IPS-NIHi7 (cell line): Measurements from ENCODE around the gene MYO1G.

Experiments
- DNase-seq: peaks from one replicate; pipeline ENCODE4 v3.0.0; 2012; ENCODE audit warnings: mixed read lengths; ENCODE audit errors: extremely low spot score

The MYO1G gene

DNA sequence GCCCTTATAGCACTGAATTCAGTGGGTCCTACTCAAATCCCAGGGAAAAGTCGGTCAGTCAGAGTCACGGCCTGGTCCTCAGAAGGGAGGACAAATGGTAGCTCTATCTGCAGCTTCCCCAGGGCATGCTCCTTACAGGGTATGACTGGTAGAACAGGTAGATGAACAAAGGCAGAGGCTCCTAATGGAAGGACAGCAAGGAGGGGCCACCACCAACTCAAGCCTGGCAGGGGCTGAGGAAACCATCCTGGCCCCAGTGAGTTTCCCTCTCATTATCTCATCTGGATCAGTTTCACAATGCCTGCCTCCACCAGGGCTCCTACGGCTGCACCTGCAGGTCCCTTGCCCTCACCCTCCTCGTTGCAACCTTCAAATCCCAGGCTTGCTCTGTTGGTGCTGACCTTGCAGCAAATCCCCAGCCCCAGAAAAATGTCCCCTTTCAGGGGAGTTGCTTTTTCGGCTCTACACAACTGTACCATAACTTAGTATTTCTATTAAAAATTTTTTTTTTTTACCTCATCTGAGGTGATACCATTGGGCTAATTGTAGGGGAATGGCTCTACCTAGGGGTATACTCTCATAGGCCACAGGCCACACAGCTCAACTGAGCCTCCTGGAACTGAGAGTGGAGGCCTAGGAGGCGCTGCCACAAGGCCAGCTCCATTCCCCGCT lies 2.4 kb upstream of the MYO1G start:
- no peak for DNase-seq

GRCh38 chr7:44980393-44981034 lies 1.7 kb upstream of the MYO1G start:
- no peak for DNase-seq

DNA sequence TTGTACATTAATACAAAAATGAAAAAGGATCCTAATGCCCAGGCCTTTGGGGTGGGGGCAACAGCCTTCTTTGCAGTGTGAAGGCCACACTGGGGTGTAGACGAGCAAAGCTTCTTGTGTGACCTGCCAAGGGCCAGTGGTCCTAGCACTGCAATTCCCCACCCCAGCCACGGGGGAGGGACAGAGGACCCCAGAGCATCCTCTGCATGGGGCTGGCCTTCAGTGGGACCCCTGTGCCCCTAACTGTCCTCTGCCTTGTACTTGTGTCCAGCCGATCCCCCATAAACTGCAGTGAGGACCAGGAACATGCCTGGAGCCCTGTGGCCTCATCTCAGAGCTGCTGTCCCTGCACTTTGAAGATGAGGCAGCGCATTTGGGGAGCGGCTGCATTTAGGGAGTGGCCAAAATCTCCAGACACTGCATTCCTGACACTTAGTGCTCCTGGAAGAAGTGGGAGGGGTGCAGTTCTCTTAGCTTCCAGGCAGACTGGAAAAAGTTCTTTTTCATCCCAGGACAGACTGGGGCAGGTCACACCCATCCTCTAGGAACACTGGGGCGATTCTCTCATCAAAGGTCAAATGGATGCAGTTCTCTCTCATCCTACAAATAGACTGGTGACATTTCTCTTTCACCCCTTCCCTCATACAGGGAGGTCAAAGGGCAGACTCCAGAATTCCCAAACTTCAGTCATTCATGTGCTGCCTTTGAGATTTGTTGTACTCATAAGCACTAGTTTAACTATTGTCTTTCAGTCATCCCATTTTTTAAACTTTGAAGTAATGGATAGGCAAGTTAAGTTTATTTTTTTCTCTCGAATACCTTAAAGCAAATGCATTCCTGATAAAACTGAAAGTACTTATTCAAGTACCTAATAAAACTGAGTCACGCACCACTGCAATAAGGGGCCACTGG lies 922 bp upstream of the MYO1G start:
- DNase-seq = no peak

GRCh38 chr7:44977959-44978335 lies 868 bp downstream of the MYO1G start:
- no peak for DNase-seq

DNA sequence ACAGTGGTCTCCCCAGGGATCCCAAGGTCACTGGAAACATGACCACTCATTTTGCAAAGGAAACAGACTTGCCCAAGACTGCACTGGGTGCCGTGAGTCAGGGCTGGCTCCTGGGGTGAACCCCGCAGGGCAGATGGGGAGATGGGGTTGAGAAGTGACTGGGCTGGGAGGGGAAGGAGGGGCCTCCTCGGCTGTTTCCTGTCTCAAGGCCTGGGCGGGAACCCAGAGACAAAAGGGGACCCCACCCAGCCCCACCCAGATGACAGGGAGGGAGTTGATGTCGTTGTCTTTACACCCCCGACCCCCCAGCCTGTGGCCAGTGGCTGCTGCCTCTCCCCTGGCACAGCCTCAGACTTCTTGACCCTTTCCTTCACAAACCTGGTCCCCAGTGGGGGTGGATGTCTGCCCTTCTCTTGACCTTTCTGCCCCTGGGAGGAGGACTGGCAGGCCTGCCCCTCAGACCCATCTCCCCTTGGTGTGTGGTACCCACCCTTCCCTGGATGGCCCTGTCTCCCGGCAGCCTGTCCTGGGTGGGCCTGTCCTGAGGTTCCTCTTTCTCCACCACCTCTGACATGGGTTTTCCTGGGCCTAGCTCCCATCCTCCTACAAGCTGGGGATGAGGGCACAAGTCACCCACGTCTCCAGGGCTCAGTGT lies 1.4 kb downstream of the MYO1G start:
- DNase-seq = no peak

- no peak for DNase-seq
Observed at GRCh38 chr7:44976746-44977196, 2.0 kb downstream of the MYO1G start.

DNA sequence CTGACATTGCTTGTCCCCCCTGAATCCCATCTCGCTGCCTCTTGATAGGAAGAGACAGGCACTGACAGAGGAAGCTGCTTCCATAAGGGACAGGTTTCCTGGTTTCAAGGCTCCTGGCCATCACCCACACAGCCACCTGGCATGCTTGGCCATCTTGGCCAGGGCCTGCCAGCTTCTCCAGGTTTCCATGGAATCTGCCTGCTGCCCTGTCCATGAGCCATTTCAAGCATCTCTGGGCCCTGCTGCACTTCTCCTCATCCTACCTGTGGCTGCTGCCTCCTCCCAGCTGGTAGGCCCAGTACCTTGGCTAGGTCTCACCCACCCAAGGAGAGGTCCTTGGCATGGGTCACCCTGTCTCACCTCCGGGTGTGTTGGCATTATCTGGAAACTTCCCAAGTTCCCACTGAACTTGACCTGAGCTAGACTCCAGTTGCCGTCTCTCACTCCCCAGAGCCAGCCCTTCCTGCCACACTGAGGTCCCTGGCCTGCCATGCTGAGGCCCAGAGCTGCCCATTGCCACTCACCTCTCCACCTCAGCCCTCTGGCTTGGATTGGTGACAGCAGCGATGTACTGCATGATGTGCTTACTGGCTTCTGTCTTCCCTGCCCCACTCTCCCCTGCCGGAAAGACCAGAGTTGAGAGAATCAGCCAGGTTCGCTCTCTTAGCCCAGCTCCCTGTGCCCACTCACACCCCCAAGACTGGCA lies 2.6 kb downstream of the MYO1G start:
- DNase-seq = no peak

DNA sequence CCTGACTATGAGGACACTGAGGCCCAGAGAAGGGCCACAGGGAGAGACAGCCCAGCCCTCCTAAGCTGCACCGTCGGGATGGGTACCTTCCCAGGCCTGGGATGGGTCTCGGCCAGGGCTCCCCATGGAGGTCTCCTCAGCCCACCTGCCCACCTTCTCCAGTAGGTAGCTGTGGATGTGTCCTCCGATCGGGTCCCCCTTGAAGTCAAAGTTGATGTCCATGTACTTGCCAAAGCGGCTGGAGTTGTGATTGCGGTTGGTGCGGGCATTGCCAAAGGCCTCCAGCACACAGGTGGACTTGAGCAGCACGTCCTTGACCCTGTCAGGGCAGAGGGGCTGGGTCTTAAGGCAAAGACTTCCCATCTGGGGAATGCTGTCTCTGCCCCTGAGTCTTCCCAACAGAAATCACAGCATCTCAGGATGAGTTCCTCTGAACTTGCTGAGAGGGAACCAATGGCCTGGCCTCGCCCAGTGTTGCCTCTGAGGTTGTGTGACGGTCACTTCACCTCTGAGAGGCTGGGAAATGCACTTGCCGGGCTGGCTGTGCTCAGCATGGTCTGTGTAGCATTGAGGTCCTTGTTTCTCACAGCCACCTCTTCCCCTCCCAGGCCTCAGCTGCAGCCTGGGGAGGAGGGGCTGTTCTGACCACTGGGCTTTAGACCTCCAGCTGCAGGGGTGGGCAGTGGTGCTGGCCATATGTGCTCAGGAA lies 3.3 kb downstream of the MYO1G start:
- DNase-seq = no peak

- DNase-seq = peak; percentile 1
Observed at GRCh38 chr7:44974549-44974948, 4.3 kb downstream of the MYO1G start.

DNA sequence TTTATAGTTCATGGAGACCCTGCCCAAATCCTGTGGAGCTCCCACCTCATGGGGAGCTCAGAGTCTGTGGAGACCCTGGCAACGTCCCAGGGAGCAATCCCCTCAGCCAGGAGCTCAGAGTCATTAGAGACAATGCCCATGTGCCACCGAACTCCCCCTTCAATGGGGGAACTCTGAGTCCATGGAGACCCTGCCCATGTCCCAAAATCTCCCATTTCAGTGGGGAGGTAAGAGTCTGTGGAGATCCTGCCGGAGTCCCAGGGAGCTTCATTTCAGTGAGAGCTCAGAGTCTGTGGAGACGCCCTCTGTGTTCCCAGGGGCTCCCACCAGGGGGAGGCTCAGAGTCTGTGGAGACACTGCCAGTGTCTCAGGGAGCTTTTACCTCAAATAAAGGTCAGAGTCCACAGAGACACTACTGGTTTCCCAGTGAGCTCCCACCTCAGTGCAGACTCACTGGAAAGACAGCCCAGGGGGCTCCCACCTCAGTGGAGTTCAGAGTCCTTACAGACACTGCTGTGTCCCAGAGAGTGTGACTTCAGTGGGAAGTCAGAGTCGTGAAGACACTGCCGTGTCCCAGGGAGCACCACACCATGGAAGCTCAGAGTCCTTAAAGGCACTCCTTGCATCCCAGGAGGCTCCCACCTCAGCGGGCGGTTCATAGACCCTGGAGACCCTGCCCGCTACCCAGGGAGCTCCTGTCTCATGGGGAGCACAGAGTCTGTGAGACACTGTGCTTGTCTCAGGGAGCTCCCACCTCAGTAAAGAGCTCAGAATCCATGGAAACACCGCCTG lies 5.0 kb downstream of the MYO1G start:
- peak; percentile 27 for DNase-seq

DNA sequence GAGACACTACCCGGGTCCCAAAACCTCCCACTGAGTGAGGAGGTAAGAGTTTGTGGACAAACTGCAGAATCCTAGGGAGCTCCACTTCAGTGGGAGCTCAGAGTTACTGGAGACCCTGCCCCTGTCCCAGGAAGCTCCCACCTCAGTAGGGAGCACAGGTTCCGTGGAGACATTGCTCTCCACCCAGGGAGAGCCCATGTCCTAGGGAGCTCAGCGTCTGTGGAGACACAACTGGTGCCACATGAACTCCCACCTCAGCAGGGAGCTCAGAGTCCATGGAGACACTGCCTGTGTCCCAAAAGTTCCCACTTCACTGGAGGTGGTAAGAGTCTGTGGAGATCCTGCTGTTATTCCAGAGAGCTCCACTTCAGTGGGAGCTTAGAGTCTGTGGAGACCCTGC lies 6.3 kb downstream of the MYO1G start:
- DNase-seq = no peak

DNA sequence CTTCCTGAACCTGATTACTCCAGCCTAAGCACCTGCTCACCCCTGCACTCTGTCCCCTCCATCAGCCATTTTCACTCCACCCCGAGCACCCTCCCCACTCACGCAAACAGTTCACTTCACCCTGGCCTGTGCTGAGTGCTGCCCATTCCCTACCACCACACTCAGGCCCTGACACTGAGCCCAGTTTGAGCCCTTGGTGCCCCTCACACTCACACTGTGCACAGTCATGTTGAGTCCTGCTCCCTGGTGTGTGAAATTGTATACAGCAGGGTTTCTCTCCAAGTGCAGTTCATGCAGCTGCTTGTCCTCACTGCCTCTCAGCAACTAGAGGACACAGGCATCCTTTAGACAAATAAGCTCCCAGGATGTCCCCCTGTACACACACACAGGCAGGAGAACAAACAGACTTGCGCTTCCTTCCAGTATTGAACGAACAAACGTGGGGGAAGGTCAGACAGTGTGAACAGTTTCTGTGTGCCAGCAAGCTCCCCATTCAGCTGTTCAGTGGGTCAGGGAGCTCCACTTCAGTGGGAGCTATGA lies 6.8 kb downstream of the MYO1G start:
- no peak for DNase-seq

GRCh38 chr7:44971188-44971901 lies 7.5 kb downstream of the MYO1G start:
- no peak for DNase-seq

DNA sequence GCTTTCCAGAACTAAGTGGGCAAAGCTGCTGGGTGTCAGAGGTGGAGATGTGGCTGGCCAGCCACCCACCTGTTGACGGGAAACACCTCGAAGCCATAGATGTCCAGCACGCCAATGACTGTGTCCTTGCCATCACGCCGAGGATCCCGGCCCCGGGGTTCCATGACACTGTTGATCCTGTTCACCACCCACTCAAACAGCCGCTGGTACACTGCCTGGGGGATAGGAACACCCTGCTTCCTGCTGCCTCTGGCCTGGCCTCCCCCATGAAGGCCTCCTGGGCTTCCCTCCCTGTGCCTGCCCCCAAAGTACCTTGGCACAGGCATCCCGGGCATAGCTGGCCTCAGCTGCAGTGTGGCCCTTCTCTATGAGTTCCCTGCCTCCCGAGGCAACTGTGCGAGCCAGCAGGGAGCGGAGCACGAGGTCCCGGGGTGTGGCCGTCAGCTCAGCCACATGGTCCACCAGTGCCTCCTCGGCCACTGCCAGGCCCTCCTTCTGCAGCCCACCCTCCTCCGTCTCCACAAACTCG lies 8.2 kb downstream of the MYO1G start:
- DNase-seq = no peak

DNA sequence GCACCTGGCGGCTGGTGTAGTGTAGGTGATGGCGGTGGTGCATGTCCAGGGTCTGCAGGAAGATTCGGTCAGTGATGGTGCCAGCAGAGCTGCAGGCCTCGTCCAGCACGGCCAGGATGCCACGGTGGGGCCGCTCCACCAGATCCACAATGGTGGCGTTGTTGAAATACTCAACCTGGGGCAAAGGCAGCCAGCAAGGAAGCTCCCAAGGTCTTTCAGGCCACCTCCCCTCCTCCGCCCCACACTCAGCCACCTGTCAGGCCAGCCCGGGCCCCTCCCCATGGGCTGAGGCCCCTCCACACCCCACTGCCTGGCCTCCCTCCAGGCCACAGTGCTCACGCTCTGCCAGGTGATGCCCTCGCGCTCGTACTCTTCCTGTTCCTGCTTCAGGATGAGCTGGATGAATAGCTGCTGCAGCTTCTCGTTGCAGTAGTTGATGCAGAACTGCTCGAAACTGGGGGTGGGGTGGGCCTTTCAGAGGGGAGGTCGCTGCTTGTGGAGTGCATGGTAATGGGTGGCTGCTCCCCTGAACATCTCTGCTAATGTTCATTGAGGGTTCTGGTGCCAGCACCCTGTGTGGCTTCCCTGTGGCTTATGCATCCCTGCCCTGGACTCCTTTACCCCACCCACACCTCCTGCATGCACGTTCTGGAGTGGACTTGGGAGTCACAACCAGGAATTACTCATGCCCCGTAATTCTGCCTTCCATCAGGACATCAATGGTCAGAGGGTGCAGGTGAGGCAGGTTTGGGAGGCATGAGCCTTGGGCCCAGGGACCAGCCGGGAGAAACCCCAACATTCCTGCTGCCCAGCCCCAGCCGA lies 8.9 kb downstream of the MYO1G start:
- no peak for DNase-seq

GRCh38 chr7:44969049-44969700 lies 9.6 kb downstream of the MYO1G start:
- DNase-seq = no peak
